DMS114 treated with DMSO at 0.1 percent for 48 hours (cell line): ENCODE data around the gene GPR18.
"Not testable (repeated sequence)": the region's sequence is repeated elsewhere in the genome, so short reads cannot be mapped to it uniquely, and the experiment has no call there.

Experiments used
- DNase-seq: peaks from one replicate; lab custom pipeline; 2025; ENCODE audit not compliant: unreplicated experiment; lab: John Stamatoyannopoulos, UW

GPR18 gene

DNA sequence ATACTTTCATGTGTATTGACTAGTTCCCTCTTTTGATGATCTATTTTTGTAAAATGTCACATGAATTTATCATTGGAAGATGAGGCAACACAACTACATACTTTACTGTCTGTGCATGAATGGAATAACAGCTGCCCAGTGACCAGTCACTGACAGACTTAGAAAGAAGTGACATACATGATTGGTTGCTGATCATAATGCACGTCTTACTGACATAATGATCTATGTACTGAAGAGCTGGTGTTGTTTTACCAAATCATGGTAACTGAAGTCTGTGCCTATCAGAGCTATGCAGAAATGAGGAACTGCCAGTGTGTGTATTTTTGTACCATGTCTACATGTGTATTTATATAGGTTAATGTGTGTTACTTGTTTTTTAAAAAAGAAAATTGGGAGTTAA is 26.5 kb downstream of the GPR18 start:
- DNase-seq: no peak

DNA sequence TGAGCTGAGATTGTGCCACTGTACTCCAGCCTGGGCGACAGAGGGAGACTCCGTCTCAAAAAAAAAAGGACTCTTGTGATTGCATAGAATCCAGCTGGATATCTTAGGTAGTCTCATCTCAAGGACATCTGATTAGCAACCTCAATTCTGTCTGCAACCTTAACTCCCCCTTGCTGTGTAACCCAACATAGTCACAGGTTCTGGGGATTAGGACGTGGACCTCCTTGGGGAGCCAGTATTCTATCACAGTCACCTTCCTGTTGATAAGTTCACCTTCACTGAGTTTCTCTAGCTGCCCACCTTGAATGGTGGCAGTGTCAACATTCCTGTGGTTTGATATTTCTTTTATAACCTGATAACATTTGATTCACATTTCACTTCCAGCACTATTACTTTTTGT is 27.2 kb downstream of the GPR18 start:
- DNase-seq: no peak

DNA sequence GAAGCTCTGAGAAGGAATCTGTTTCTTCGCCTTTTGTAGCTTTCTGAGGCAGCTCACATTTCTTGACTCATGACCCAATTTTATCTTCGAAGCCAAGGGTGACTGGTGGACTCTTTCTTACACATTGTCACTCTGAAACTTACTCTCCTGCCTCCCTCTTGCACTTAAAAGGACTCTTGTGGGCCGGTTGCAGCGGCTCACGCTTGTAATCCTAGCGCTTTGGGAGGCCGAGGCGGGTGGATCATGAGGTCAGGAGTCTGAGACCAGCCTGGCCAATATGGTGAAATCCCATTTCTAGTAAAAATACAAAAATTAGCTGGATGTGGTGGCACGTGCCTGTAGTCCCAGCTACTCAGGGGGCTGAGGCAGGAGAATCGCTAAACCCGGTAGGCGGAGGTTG is 27.6 kb downstream of the GPR18 start:
- not testable (repeated sequence) for DNase-seq

DNA sequence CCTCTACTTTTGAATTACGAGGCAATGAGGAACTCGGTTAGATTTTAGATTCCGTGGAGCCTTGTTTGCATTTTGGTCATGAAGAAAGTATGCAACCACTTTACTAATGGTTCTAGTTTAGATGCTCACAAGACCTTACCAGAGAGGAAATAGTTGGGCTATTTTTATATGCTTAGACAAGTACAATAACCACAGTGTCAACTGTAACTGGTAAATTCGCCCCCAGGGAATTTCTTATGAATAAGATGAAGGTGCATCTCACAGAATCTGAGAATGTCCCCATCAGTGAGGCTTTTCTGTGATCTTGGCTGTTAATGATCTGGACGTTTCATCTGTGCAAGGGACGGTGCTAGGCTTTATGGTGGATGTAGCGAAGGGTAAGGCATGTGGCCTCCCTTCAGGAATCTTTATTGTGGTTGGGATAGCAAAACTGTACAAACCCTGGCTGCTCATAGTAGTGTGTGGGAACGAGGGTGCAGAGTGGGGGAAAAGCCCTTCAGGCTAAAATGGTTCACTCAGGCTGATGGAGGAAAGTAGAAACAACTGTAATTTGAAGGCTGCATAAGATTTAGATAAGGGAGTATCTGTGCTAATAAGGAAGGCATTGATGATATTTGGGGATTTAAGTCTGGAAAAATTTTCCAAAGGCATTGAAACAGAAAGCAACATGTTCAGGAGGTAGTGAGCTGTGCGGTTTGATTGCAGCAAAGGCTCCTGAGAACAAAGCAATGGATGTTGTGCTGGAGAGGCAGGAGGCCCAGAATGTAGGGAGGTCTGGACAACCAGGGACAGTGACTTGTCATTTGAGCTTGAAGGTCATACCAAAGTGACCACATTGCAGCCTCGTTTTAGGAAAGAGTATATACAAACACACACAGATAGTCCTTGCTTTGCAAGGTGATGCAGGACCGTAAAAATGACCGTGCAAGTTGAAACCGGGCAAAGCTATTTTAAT is 29.2 kb downstream of the GPR18 start:
- no peak for DNase-seq

DNA sequence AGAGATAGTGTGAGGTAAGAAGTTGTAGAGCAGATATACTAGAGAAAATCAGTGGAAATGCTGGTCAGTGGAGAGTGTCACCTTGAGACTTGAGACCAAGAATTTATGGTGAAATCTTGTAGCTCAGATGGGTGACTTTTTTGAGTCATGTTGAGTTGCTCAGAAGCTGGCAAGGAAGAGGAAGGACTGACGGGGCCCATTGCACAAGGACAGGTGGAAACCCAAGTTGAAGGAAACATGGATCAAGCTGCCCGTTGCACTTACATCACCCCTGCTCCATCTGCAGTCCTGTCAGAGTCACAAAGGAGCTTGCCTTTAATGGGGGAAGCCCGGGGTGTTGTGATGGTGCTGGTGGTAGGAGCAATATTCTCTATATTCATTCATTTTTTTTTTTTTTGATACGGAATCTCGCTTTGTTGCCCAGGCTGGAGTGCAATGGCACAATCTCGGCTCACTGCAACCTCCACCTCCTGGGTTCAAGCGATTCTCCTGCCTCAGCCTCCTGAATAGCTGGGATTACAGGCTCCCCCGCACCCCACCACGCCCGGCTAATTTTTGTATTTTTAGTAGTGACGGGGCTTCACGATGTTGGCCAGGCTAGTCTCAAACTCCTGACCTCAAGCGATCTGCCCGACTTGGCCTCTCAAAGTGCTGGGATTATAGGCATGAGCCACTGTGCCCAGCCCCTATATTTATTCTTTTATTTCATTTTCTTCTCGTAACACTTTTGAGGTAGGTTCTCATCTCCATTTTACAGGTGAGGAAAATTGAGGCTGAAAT is 30.1 kb downstream of the GPR18 start:
- no peak for DNase-seq

DNA sequence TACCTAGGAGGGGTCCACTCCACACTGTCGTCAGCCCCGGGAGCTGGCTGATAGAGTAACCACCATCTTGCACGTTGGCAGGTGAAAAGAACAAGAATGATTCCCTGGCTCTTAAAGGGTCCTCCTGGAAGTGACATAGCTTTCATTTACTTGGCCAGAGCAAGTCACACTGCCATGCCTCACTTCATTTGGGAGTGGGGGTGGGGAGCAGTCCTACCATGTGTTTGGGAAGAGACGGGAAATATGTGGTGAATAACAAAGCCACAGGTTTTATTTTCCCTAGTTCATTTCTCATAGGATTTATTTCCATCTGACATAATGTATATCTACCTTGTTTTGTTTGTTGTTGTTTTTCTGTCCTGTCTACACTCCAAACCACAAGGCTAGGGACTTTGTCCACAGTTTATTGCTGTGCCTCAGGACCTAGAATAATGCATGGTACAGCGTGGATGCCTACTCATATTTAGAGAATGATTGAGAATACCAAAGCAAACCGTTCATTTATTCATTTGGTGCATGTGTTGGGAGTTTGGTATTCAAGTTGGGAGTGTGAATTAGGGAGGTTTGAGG is 30.8 kb downstream of the GPR18 start:
- DNase-seq: no peak

DNA sequence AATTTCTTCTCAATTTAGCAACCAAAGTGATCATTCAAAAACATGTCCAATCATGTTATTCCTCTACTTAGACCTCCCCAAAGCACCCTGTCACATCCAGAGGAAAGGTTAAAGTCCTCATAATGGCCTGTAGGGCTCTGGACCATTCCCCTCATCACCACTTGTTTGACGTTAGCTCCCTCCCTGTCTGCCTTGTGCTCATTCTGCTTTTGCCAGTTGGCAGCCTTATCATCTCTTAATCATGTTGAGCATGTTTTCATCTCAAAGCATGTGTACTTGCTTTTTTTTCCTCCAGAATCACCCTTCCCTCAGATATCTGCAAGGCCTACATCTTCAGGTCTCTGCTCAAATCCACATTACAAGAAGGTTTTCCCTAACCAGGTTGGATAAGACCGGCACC is 31.7 kb downstream of the GPR18 start:
- DNase-seq: no peak

DNA sequence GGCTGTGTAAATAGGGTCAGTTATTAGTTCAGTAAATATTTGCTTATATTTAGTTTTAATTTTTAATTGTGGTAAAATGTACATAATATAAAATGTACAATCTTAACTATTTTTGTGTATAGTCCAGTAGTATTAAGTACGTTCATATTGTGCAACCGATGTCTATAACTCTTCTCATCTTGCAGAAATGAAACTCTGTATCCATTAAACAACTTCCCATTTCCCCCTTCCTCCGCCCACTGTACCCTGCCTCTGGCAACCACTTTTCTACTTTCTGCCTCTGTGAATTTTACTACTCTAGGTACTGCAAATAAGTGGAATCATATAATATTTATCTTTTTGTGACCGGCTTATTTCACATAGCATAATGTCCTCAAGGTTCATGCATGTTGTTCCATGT is 33.1 kb downstream of the GPR18 start:
- no peak for DNase-seq

DNA sequence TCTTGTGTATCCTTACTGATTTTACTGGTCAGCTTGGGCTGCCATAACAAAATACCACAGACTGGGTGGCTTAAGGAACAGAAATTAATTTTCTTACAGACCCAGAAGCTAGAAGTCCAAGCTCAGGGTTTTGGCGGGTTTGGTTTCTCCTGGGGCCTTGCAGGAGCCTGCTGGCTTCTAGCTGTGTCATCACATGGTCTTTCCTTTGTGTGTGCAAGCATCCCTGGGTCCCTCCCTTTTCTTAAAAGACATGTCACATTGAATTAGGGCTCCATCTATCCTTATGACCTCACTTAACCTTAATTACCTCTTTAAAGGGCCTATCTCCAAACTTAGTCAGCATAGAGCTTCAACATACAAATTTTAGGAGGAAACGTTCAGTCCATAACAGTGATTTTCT is 34.2 kb downstream of the GPR18 start:
- DNase-seq: no peak

DNA sequence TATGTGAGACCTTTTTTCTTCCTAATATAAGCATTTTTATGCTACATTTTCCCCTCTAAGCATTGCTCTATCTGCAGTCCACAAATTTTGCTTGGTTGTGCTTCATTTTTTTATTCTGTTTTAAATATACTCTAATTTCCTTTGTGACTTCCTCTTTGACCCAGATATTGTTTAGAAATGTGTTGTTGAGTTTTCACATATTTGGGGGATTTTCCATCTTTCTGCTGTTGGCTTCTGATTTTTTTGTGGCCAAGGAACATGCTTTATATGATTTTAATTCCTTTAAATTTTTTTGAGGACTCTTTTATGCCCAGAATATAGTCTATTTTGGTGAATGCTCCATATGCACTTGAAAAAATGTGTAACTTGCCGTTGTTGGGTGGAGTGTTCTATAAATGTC is 34.6 kb downstream of the GPR18 start:
- DNase-seq: no peak

DNA sequence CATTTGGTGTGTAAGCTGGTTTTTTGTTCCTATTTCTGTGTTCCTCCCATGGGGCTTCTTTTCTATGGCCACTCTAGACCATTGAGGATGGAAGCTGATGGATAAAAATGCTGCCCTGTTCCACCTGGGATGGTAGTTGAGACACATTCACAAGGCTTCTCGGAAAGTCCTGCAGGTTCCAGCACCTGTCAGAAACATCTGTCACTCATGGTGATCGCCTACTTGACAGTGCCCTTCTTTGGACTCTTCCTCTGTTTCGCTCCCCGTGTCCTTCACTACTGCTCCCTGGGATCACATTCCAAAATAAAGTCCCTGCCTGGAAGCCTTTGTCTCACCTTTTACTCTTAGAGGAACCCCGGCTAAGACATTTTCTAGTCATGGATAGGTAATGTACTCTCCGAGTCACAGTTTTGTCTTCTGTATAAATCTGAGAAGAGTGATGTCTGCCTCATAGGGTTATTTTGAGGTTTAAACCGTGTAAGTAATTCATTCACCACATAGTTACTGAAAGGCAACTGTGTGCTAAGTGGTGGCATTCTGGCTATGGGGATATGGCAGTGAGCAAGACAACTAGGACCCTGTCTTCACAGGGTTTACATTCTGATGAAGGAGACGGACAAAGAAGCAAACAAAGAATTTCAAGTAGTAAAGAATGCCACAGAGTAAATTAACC is 36.5 kb downstream of the GPR18 start:
- no peak for DNase-seq

DNA sequence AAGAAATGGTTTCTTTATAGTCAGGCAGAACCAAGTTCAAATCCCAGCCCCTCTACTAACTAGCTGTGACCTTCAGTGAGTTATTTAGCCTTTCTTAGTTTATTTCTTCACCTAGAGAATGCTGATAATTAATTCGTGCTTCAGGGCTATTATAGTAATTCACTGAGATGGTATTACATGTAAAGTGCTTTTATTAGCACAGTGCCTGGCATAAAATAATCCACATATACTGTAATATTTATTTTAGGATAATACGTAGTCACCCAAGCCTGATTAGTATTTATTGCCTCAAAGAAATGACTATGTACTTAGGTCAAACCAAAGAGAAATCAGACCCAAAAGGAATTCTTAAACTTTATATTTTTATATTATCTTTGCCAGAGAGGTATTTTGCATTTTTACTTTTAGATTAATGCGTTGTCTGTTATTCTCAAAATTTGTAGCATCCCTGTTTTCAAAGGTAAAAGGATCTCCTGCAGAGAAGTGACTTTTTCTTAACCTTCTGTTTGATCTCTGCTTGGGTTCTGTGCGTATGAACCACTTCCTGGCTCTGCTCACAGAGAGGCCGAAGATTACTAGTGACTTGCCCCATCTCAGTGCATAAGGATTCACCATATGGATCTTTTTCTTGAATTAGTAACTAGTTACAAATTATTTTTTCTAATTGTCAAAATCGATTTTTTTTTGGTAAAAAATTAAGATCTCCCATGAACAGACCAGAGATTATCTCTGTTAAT is 37.8 kb downstream of the GPR18 start:
- DNase-seq: no peak

DNA sequence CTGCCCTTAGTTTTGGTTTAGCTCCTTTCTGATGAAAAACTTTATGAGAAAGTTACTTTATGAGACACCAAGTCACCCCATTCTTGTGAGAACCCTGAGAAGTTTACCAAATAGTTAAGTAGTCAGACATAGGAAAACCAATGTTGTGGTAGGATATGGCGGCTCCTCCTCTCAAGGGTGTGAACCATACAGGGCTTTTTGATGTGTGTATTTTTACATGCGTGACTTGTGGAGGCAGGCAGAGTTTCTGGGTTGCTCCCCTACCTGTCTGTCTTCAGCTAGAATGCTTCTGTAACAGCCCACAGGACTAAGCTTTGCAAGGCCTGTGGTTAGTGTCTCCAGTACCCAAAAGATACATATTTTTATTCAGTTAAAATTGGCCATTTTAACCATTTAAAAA is 39.2 kb downstream of the GPR18 start:
- no peak for DNase-seq

DNA sequence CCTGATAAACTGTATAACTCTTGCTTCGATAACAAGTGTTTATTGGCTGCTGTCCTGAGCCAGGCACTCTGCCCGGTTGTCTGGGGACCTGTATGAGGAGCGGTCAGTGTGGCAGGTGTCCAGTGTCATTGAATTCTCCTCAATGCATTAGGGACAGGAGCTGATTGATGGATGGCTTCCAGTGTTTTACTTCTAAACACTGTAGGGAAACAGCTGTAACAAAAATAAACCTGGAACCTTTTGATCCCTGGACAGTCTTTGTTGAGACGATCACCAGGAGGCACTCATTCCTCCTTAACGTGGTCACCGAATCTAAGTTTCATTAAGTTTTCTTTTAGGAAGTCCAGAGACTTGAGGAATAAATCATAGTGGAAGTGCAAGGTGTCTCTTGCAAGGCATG is 39.6 kb downstream of the GPR18 start:
- DNase-seq: no peak

DNA sequence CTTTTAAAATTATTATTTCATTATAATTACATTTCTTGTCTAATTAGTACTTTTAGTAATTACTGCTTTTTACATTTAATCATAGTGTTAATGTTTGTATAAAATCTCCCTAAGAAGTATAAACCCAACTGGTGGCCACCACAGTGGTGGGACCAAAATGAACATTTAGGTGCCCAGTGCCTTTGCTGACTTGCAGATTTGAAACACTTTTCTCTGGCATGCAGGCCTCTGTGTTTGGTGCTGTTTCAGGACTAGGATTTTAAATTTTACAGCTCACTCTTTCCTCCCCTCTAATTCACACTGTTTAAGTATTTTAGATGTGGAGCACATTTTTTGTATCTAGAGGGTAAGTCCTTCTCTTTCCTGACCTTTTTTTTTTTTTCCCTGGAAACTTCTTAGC is 40.1 kb downstream of the GPR18 start:
- DNase-seq: no peak

DNA sequence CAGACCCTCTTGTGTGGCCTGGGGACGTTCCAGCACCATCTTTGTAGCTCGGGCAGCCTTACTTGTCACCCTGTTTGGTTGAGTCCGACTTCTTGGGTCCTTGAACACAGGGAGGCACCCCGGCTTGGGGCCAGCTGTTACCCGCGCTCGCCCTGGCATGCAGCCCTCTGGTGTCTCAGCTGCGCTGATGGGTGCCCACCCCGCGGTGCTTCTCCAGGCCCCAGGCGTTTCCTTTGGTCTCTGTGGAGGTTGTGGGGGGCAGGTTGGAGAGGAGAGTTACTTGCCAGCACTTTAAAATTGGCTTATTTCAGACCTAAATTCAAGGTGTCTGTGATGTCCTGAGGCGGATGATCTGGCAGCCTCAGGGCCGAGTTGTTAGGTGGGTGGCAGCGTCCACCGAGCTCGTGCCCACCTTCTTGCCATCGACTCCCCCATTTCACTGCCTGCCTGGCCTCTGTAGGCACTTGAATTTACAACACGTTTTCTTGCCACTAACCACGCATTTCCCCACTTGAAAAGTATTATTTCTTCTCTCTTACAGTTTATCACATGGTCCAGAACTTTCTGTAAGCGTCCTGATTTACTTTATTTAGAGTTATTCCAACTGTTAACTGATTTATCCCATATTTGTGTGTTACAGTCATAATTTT is 40.6 kb downstream of the GPR18 start:
- no peak for DNase-seq

DNA sequence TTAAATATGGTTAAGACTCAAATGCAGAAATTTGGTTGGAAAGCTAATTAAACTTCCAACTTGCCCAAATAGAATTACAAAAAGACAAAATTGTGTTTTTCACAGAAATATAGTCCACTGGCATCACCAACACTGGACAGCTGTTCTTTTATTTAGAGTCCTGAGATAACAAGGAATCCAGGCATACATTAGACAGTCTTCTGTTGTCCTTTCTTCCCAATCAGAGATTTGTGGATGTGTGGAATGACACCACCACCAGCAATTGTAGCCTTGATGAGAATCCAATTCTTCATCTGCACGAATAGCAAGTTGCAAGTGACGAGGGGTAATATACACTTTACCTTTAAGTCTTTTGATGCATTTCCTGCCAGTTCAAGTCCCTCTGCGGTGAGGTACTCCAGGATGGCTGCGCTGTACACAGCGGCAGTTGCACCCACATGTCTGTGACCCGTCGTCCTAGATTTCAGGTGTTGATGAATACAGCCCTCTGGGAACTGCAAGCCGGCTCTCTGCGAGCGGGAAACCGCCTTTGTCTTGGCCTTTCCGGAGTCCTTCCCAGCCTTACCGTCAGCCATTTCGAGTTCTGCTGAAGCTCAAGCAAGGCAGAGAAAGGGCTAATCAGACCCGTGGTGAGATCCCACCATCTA is 42.9 kb downstream of the GPR18 start:
- DNase-seq: no peak

DNA sequence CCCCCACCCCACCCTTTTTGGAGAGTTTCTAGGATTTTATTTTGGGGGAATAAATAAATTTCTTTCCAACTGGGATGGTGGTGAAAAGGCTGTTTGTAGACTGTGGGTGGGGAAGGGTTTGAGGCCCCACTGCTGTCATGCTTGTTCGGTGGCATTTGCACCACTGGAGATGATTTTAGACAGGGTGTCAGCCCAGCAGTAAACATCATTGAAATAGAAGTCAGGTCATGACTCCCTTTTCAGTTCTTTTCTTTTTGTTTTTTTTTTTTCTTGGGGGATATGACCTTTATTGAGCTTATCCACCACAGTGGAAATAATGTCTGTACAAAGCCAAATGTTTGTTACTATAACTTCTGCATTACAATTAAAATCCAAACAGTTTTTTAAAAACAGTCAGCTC is 43.4 kb downstream of the GPR18 start:
- DNase-seq: no peak

DNA sequence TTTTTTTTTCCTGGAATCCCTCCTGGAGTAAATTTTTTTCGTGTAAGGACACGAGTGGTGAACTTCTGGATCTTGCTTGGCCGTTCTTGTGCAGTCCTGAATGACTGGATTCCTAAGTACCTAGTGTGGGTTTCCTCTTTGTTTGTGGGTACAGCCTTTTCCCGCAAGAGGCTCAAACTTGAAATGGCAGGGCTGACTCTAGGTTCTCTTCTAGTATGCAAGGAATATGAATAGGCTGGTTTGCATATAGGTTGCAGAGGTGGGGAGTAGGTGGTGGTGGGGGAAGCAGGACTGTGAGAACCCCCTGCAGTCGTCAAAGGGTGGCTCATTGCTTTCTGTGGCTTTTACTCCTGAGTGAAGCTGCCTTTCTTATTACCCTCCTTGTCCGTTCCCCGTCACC is 43.9 kb downstream of the GPR18 start:
- DNase-seq: no peak
